Ascending aorta (tissue), 2 donors: ENCODE data around the gene ADGRB3. TPM values are rescaled to one million over a fixed set of nuclear protein-coding genes. Genes with fewer than 3 reads are reported as not detected.

ENCODE experiments used
- DNase-seq, 2 donors: peaks; one replicate each; pipeline ENCODE4 v3.0.0-alpha.2; 2019; ENCODE audit warnings: low spot score in 2 of 2
- H3K27ac ChIP-seq, 2 donors: fragments of 200-600 bp; sonication (generic); one replicate each; pipeline ENCODE4 v1.5.1; 2016 to 2017; ENCODE audit warnings: mild to moderate bottlenecking in 1 of 2
- H3K27me3 ChIP-seq: fragments of 200-600 bp; sonication (generic); one replicate; pipeline ENCODE4 v1.5.1; 2017
- H3K36me3 ChIP-seq, 2 donors: fragments of 200-600 bp; sonication (generic); one replicate each; pipeline ENCODE4 v1.5.1; 2016
- H3K4me1 ChIP-seq, 2 donors: fragments of 200-600 bp; sonication (generic); one replicate each; pipeline ENCODE4 v1.5.1; 2016 to 2017; ENCODE audit warnings: mild to moderate bottlenecking in 1 of 2
- H3K4me3 ChIP-seq, 2 donors: fragments of 200-600 bp; sonication (generic); one replicate each; pipeline ENCODE4 v1.5.1; 2016 to 2017; ENCODE audit warnings: mild to moderate bottlenecking in 1 of 2
- H3K9me3 ChIP-seq, 2 donors: fragments of 200-600 bp; sonication (generic); one replicate each; pipeline ENCODE4 v1.5.1; 2016
- CTCF ChIP-seq, 3 experiments: fragments of 200-600 bp in 2 of 3; fragments of 450-650 bp in 1 of 3; sonication (generic) in 2 of 3; IDR thresholded peaks; one replicate each; pipeline ENCODE4 v1.5.1; 2016 to 2019; ENCODE audit warnings: antibody characterized with exemption in 3 of 3, mild to moderate bottlenecking in 1 of 3, moderate library complexity in 1 of 3
- intact Hi-C: fragments of 100-400 bp; cut with DNase I; formaldehyde crosslinking; loops from one replicate; pipeline ENCODE4 v1.15.1; 2023
- total RNA-seq: library from RNA; depleted of rRNA; stranded (reverse); fragments of >200 nt; gene quantifications from one replicate; pipeline ENCODE4 v1.1.0, GENCODE V29; 2016

ADGRB3 gene
- total RNA-seq, 1 donor from 2014 or later, result 4.4 TPM

- Histone ChIP-seq H3K27me3 (no peaks in the 10 kb centered on the region), H3K4me3 (no peak overlapping the region), H3K36me3 (no peaks in the 10 kb centered on the region), H3K27ac (no peak overlapping the region), H3K4me1 (no peaks in the 10 kb centered on the region), H3K9me3 (no peaks in the 10 kb centered on the region)
- no peak for DNase-seq
- no peak for TF ChIP-seq CTCF (IDR thresholded peaks at IDR 0.05)
- intact Hi-C loops, result no loop called here
Measured at GRCh38 chr6:69042297-69042696, 407.2 kb downstream of the ADGRB3 start.

- no peak for DNase-seq
- Histone ChIP-seq H3K36me3 (no peaks in the 10 kb centered on the region), H3K9me3 (no peaks in the 10 kb centered on the region), H3K4me1 (no peaks in the 10 kb centered on the region), H3K27me3 (no peaks in the 10 kb centered on the region), H3K27ac (no peak overlapping the region), H3K4me3 (no peak overlapping the region)
- intact Hi-C loops, result no loop called here
- TF ChIP-seq CTCF (IDR thresholded peaks at IDR 0.05), result no peak
Measured at GRCh38 chr6:69044534-69044933, 409.5 kb downstream of the ADGRB3 start.

GRCh38 chr6:69059413-69059812 lies 424.3 kb downstream of the ADGRB3 start:
- Histone ChIP-seq H3K4me3 (no peak overlapping the region), H3K27ac (no peak overlapping the region), H3K36me3 (no peaks in the 10 kb centered on the region), H3K27me3 (no peaks in the 10 kb centered on the region), H3K9me3 (no peaks in the 10 kb centered on the region), H3K4me1 (no peaks in the 10 kb centered on the region)
- DNase-seq, result no peak
- intact Hi-C loops, result no loop called here
- no peak for TF ChIP-seq CTCF (IDR thresholded peaks at IDR 0.05)

- Histone ChIP-seq H3K27ac (no peak overlapping the region), H3K9me3 (no peaks in the 10 kb centered on the region), H3K4me3 (no peak overlapping the region), H3K27me3 (no peaks in the 10 kb centered on the region), H3K4me1 (no peaks in the 10 kb centered on the region), H3K36me3 (no peaks in the 10 kb centered on the region)
- DNase-seq, result no peak
- intact Hi-C loops, result no loop called here
- TF ChIP-seq CTCF (IDR thresholded peaks at IDR 0.05), result no peak
Measured at GRCh38 chr6:69061066-69061465, 426.0 kb downstream of the ADGRB3 start.

GRCh38 chr6:69063401-69063800 lies 428.3 kb downstream of the ADGRB3 start:
- TF ChIP-seq CTCF (IDR thresholded peaks at IDR 0.05), result no peak
- Histone ChIP-seq H3K4me1 (no peaks in the 10 kb centered on the region), H3K27ac (no peak overlapping the region), H3K27me3 (no peaks in the 10 kb centered on the region), H3K9me3 (no peaks in the 10 kb centered on the region), H3K36me3 (no peaks in the 10 kb centered on the region), H3K4me3 (no peak overlapping the region)
- intact Hi-C loops, result no loop called here
- DNase-seq, result no peak

- no peak for DNase-seq
- TF ChIP-seq CTCF (IDR thresholded peaks at IDR 0.05), result no peak
Measured at GRCh38 chr6:69064226-69064625, 429.1 kb downstream of the ADGRB3 start.

More at GRCh38 chr6:69064226-69064625, 429.1 kb downstream of the ADGRB3 start:
- Histone ChIP-seq H3K36me3 (no peaks in the 10 kb centered on the region), H3K27me3 (no peaks in the 10 kb centered on the region), H3K4me1 (no peaks in the 10 kb centered on the region), H3K9me3 (no peaks in the 10 kb centered on the region), H3K27ac (no peak overlapping the region), H3K4me3 (no peak overlapping the region)
- intact Hi-C loops, result no loop called here
